ENCODE data around the gene CFAP68.

DNA sequence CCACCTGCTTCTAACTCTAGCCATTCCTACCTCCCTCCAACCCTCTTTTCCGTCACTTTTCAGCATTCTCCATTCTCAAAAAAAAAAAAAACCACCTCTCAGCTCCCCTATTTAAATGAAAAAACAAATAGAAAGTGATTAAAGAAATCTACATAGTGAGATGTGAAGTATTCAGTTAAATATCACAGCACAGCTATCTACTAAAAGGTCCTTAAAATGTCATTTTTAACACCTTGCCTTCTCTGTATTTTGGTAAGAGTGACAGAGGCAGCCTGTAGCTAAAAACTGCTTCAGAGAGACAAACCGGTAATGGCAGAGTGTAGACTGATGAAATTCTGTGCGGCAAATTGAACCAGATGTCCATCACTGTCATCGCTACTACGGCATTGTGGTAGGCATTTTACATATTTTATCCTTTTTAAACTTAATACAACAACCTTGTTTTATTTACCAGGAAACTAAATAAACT lies 7.6 kb upstream of the CFAP68 start:
- TF ChIP-seq, protein P1, sequence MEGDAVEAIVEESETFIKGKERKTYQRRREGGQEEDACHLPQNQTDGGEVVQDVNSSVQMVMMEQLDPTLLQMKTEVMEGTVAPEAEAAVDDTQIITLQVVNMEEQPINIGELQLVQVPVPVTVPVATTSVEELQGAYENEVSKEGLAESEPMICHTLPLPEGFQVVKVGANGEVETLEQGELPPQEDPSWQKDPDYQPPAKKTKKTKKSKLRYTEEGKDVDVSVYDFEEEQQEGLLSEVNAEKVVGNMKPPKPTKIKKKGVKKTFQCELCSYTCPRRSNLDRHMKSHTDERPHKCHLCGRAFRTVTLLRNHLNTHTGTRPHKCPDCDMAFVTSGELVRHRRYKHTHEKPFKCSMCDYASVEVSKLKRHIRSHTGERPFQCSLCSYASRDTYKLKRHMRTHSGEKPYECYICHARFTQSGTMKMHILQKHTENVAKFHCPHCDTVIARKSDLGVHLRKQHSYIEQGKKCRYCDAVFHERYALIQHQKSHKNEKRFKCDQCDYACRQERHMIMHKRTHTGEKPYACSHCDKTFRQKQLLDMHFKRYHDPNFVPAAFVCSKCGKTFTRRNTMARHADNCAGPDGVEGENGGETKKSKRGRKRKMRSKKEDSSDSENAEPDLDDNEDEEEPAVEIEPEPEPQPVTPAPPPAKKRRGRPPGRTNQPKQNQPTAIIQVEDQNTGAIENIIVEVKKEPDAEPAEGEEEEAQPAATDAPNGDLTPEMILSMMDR (conservative IDR thresholded peaks at IDR 0.05 in 1 of 2, IDR thresholded peaks at IDR 0.05 in 1 of 2; ENCODE audit: extremely low read depth in 1 of 2, insufficient read depth in 1 of 2, low read depth in 1 of 2, low read length in 2 of 2): no peak
- no peak for TF ChIP-seq EZH2 (IDR thresholded peaks at IDR 0.05; ENCODE audit: borderline replicate concordance, low read length)
